Upper lobe of right lung (tissue), 1 donor: ENCODE results near the gene CSTPP1. TPM values are rescaled to one million over a fixed set of nuclear protein-coding genes. Genes with fewer than 3 reads are reported as not detected.

Experiments
- ATAC-seq: fragments of 200-7000 bp; cut with Tn5 transposase; one replicate; pipeline ENCODE4 v1.9.1; 2020; ENCODE audit warnings: mild to moderate bottlenecking, moderate library complexity
- DNase-seq: peaks from one replicate; pipeline ENCODE4 v3.0.0-alpha.2; 2020
- H3K27ac ChIP-seq: fragments of 200-600 bp; one replicate; pipeline ENCODE4 v1.8.0; 2022
- H3K27me3 ChIP-seq: fragments of 200-600 bp; one replicate; pipeline ENCODE4 v1.8.0; 2022; ENCODE audit warnings: mild to moderate bottlenecking
- H3K36me3 ChIP-seq: fragments of 200-600 bp; one replicate; pipeline ENCODE4 v1.8.0; 2022
- H3K4me1 ChIP-seq: fragments of 200-600 bp; one replicate; pipeline ENCODE4 v1.8.0; 2022
- H3K4me3 ChIP-seq: fragments of 200-600 bp; one replicate; pipeline ENCODE4 v1.8.0; 2022; ENCODE audit warnings: mild to moderate bottlenecking
- H3K9me3 ChIP-seq: fragments of 200-600 bp; one replicate; pipeline ENCODE4 v1.8.0; 2022
- CTCF ChIP-seq: fragments of 200-600 bp; IDR thresholded peaks from one replicate; pipeline ENCODE4 v1.8.0; 2022; ENCODE audit warnings: antibody characterized with exemption
- intact Hi-C: fragments of 100-400 bp; cut with DNase I; formaldehyde crosslinking; loops from one replicate; pipeline ENCODE4 v1.11.0; 2022
- total RNA-seq: library from RNA; stranded (reverse); fragmentation: NEBNext Ultra II Directional; extraction: Animal tissue kit (Norgen Biotek cat#: 25700); gene quantifications from one replicate; pipeline ENCODE4 v1.2.1, GENCODE V29; 2021
- donor health status: DM: no; HTN: yes; CAD: no; lungs with severe emphysema.

The CSTPP1 gene
- total RNA-seq, 1 donor from 2014 or later = 26.2 TPM

DNA sequence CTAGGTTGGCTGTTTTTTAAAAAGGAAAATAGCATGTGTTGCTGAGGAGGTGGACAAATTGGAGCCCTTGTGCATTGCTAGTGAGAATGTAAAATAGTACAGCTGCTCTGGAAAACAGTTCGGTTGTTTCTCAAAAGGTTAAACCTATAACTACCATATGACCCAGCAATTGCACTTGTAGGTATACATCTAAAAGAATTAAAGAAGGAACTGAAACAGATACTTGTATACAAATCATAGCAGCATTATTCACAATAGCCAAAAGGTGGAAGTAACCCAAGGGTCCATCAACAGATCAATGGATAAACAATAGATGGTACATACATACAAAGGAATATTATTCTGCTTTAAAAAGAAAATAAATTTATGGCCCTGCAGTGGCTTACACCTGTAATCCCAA lies 111.4 kb downstream of the CSTPP1 start:
- Histone ChIP-seq H3K27ac (no peak overlapping the region), H3K4me3 (no peak overlapping the region), H3K4me1 (no peaks in the 10 kb centered on the region), H3K36me3 (no peaks in the 10 kb centered on the region), H3K9me3 (no peaks in the 10 kb centered on the region), H3K27me3 (no peaks in the 10 kb centered on the region)
- intact Hi-C loops = no loop called here
- TF ChIP-seq CTCF = no peak
- ATAC-seq (no peak), DNase-seq (no peak)

- no peak for ATAC-seq
- Histone ChIP-seq H3K36me3 (no peaks in the 10 kb centered on the region), H3K4me1 (no peaks in the 10 kb centered on the region), H3K27me3 (no peaks in the 10 kb centered on the region), H3K9me3 (no peaks in the 10 kb centered on the region), H3K27ac (no peak overlapping the region), H3K4me3 (no peak overlapping the region)
- DNase-seq = no peak
- intact Hi-C loops = no loop called here
- TF ChIP-seq CTCF = no peak
Observed at GRCh38 chr11:47050284-47050683, 113.7 kb downstream of the CSTPP1 start.

GRCh38 chr11:47051217-47051616 lies 114.7 kb downstream of the CSTPP1 start:
- H3K4me1 ChIP-seq = no peaks in the 10 kb centered on the region
- intact Hi-C loops = no loop called here
- no peak for TF ChIP-seq CTCF
- H3K4me3 ChIP-seq = no peak overlapping the region
- no peaks in the 10 kb centered on the region for H3K36me3 ChIP-seq
- ATAC-seq (no peak), DNase-seq (no peak)
- H3K27ac ChIP-seq = no peak overlapping the region
- no peaks in the 10 kb centered on the region for H3K9me3 ChIP-seq
- no peaks in the 10 kb centered on the region for H3K27me3 ChIP-seq

- ATAC-seq (no peak), DNase-seq (no peak)
- H3K9me3 ChIP-seq = no peaks in the 10 kb centered on the region
- H3K36me3 ChIP-seq = no peaks in the 10 kb centered on the region
- no peaks in the 10 kb centered on the region for H3K27me3 ChIP-seq
- no peak for TF ChIP-seq CTCF
- no peak overlapping the region for H3K27ac ChIP-seq
- intact Hi-C loops = no loop called here
- H3K4me3 ChIP-seq = no peak overlapping the region
- no peaks in the 10 kb centered on the region for H3K4me1 ChIP-seq
Observed at GRCh38 chr11:47052165-47052564, 115.6 kb downstream of the CSTPP1 start.

DNA sequence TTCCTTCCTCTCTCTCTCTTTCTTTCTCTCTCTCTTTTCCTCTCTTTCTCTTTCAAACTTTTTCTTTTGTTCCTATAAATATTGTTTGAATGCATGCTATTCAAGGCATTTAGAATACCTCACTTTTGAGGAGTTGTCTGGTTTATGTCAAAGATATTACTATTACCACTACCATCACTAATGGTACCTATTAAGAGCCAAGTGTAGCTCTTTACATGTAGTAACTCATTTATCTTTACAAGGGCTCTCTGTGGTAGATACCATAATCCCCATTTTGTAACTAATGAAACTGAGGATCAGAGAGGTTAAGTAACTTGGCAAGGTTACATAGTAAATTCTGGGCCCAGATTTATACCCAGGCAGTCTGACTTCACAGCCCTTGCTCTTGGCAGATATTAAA lies 116.0 kb downstream of the CSTPP1 start:
- no peak for DNase-seq
- Histone ChIP-seq H3K27ac (no peak overlapping the region), H3K27me3 (no peaks in the 10 kb centered on the region), H3K4me1 (no peaks in the 10 kb centered on the region), H3K36me3 (no peaks in the 10 kb centered on the region), H3K4me3 (no peak overlapping the region), H3K9me3 (no peaks in the 10 kb centered on the region)
- intact Hi-C loops = no loop called here
- TF ChIP-seq CTCF = no peak
- no peak for ATAC-seq

GRCh38 chr11:47055534-47055933 lies 119.0 kb downstream of the CSTPP1 start:
- DNase-seq = no peak
- Histone ChIP-seq H3K4me3 (no peak overlapping the region), H3K27me3 (no peaks in the 10 kb centered on the region), H3K36me3 (peaks cover 6% of the 10 kb centered on the region), H3K9me3 (no peaks in the 10 kb centered on the region), H3K27ac (no peak overlapping the region), H3K4me1 (no peaks in the 10 kb centered on the region)
- ATAC-seq = no peak
- intact Hi-C loops = no loop called here
- no peak for TF ChIP-seq CTCF
